ENCODE measurements around the gene PPP3R1. TPM values are rescaled to one million over a fixed set of nuclear protein-coding genes. Genes with fewer than 3 reads are reported as not detected.
"Not testable (repeated sequence)": the region's sequence is repeated elsewhere in the genome, so short reads cannot be mapped to it uniquely, and the experiment has no call there.

The PPP3R1 gene
- total RNA-seq, 1 donor from 2014 or later: 65.7 TPM

DNA sequence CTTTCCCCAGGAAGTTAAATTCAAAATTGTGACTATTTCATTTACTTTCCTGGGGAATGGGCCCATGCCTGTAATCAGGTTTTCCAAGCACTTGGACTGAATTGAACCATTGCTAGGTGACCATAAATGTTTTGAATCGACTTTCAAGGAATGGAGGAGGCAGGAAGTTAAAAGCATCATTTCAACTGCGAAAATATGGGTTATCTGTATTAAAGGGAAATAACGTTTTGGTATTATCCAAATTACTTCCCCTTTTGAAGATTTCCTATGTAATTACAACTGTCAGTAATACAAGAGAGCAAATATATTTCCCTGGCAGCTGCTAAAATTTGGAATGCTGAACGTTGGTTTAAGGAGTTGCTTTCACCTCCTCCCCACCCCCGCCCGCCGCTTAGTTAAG, 75.7 kb downstream of the PPP3R1 start:
- no peak overlapping the region for H3K4me3 Mint-ChIP-seq (ENCODE audit: unreplicated experiment)
- H3K27ac Mint-ChIP-seq (ENCODE audit: unreplicated experiment): no peak overlapping the region
- no peaks in the 10 kb centered on the region for H3K9me3 Mint-ChIP-seq (ENCODE audit: unreplicated experiment)

GRCh38 chr2:68175210-68175609, 77.1 kb downstream of the PPP3R1 start:
- DNase-seq (ENCODE audit: low spot score); H3K27me3 Mint-ChIP-seq (ENCODE audit: unreplicated experiment): not testable (repeated sequence)
- H3K36me3 Mint-ChIP-seq (ENCODE audit: low read depth, unreplicated experiment): peaks cover 12% of the 10 kb centered on the region

More for the DNA sequence above, 75.7 kb downstream of the PPP3R1 start:
- Mint-ChIP-seq H3K27me3 (ENCODE audit: unreplicated experiment) (no peaks in the 10 kb centered on the region), H3K36me3 (ENCODE audit: low read depth, unreplicated experiment) (peaks cover 12% of the 10 kb centered on the region), H3K4me1 (ENCODE audit: unreplicated experiment) (no peaks in the 10 kb centered on the region)
- TF ChIP-seq, protein P1, sequence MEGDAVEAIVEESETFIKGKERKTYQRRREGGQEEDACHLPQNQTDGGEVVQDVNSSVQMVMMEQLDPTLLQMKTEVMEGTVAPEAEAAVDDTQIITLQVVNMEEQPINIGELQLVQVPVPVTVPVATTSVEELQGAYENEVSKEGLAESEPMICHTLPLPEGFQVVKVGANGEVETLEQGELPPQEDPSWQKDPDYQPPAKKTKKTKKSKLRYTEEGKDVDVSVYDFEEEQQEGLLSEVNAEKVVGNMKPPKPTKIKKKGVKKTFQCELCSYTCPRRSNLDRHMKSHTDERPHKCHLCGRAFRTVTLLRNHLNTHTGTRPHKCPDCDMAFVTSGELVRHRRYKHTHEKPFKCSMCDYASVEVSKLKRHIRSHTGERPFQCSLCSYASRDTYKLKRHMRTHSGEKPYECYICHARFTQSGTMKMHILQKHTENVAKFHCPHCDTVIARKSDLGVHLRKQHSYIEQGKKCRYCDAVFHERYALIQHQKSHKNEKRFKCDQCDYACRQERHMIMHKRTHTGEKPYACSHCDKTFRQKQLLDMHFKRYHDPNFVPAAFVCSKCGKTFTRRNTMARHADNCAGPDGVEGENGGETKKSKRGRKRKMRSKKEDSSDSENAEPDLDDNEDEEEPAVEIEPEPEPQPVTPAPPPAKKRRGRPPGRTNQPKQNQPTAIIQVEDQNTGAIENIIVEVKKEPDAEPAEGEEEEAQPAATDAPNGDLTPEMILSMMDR (IDR thresholded peaks at IDR 0.05; ENCODE audit: unreplicated experiment): no peak
- no peak for DNase-seq (ENCODE audit: low spot score)

GRCh38 chr2:68172990-68173700, 79.2 kb downstream of the PPP3R1 start:
- TF ChIP-seq, protein P1 (IDR thresholded peaks at IDR 0.05; ENCODE audit: unreplicated experiment): no peak
- Mint-ChIP-seq H3K4me3 (ENCODE audit: unreplicated experiment) (no peak overlapping the region), H3K27ac (ENCODE audit: unreplicated experiment) (no peak overlapping the region), H3K4me1 (ENCODE audit: unreplicated experiment) (no peaks in the 10 kb centered on the region), H3K9me3 (ENCODE audit: unreplicated experiment) (no peaks in the 10 kb centered on the region), H3K36me3 (ENCODE audit: low read depth, unreplicated experiment) (peaks cover 12% of the 10 kb centered on the region), H3K27me3 (ENCODE audit: unreplicated experiment) (no peaks in the 10 kb centered on the region)
- DNase-seq (ENCODE audit: low spot score): no peak

More at GRCh38 chr2:68175210-68175609, 77.1 kb downstream of the PPP3R1 start:
- H3K4me3 Mint-ChIP-seq (ENCODE audit: unreplicated experiment); H3K27ac Mint-ChIP-seq (ENCODE audit: unreplicated experiment); H3K9me3 Mint-ChIP-seq (ENCODE audit: unreplicated experiment); H3K4me1 Mint-ChIP-seq (ENCODE audit: unreplicated experiment): not testable (repeated sequence)

GRCh38 chr2:68172521-68172920, 79.8 kb downstream of the PPP3R1 start:
- Mint-ChIP-seq H3K36me3 (ENCODE audit: low read depth, unreplicated experiment) (peaks cover 12% of the 10 kb centered on the region), H3K27me3 (ENCODE audit: unreplicated experiment) (no peaks in the 10 kb centered on the region), H3K27ac (ENCODE audit: unreplicated experiment) (no peak overlapping the region), H3K4me3 (ENCODE audit: unreplicated experiment) (no peak overlapping the region), H3K9me3 (ENCODE audit: unreplicated experiment) (no peaks in the 10 kb centered on the region), H3K4me1 (ENCODE audit: unreplicated experiment) (no peaks in the 10 kb centered on the region)
- TF ChIP-seq, protein P1 (IDR thresholded peaks at IDR 0.05; ENCODE audit: unreplicated experiment): no peak
- DNase-seq (ENCODE audit: low spot score): no peak

DNA sequence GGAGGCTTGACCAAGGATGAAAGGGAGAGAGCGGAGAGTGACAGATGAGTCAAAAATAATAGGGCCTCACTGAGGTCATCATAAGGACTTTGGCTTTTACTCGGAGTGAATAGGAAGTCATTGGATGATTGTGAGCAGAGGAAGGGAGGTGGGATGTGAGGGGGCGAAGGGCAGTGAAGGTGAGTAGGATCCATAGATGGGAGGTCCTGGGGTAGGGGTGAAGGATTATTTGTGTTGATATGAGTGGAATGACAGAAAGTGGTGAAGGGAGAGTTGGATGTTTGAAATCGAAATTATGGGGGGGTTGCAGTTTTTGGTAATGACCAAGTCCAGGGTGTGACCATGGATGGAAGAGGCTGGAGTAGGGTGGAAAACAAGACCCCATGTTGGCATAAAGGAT, 80.6 kb downstream of the PPP3R1 start:
- DNase-seq (ENCODE audit: low spot score): no peak
- Mint-ChIP-seq H3K9me3 (ENCODE audit: unreplicated experiment) (no peaks in the 10 kb centered on the region), H3K27me3 (ENCODE audit: unreplicated experiment) (no peaks in the 10 kb centered on the region), H3K36me3 (ENCODE audit: low read depth, unreplicated experiment) (peaks cover 7% of the 10 kb centered on the region), H3K4me1 (ENCODE audit: unreplicated experiment) (no peaks in the 10 kb centered on the region), H3K4me3 (ENCODE audit: unreplicated experiment) (no peak overlapping the region), H3K27ac (ENCODE audit: unreplicated experiment) (no peak overlapping the region)
- TF ChIP-seq, protein P1 (IDR thresholded peaks at IDR 0.05; ENCODE audit: unreplicated experiment): no peak
